Activated CD4-positive, alpha-beta T cell treated with anti-CD3 and anti-CD28 coated beads for 36 hours (primary cell): ENCODE data around the gene DDX1. TPM values are rescaled to one million over a fixed set of nuclear protein-coding genes. Genes with fewer than 3 reads are reported as not detected.

ENCODE experiments used
- ATAC-seq: fragments of 200-7000 bp; cut with Tn5 transposase; one replicate; pipeline ENCODE4 v1.10.0; 2021; ENCODE audit warnings: mild to moderate bottlenecking, moderate library complexity
- CTCF ChIA-PET: fragments of 350-600 bp; sonication (Branson Sonifier 250); formaldehyde crosslinking; loops from one replicate; lab custom pipeline; 2021; ENCODE audit warnings: antibody characterized with exemption; lab: Charles Lee
- POLR2A ChIA-PET: fragments of 350-600 bp; sonication (Branson Sonifier 250); formaldehyde crosslinking; loops from one replicate; lab custom pipeline; 2021; ENCODE audit warnings: antibody characterized with exemption, inconsistent platforms; lab: Charles Lee
- DNase-seq: peaks from one replicate; pipeline ENCODE4 v3.0.0-alpha.2; 2020
- H3K27ac Mint-ChIP-seq: one replicate; pipeline ENCODE4 v1.8.0; 2021; ENCODE audit warnings: mixed read lengths
- H3K27me3 Mint-ChIP-seq: one replicate; pipeline ENCODE4 v1.8.0; 2021; ENCODE audit warnings: mixed read lengths
- H3K36me3 Mint-ChIP-seq: one replicate; pipeline ENCODE4 v1.8.0; 2021; ENCODE audit warnings: low read depth, mixed read lengths
- H3K4me1 Mint-ChIP-seq: one replicate; pipeline ENCODE4 v1.8.0; 2021; ENCODE audit warnings: mixed read lengths
- H3K4me3 Mint-ChIP-seq: one replicate; pipeline ENCODE4 v1.8.0; 2021; ENCODE audit warnings: mild to moderate bottlenecking, moderate library complexity, mixed read lengths
- H3K9me3 Mint-ChIP-seq: one replicate; pipeline ENCODE4 v1.8.0; 2021; ENCODE audit warnings: low read depth, mixed read lengths
- intact Hi-C, 2 experiments: fragments of 100-400 bp; cut with DNase I in 1 of 2; cut with micrococcal nuclease in 1 of 2; formaldehyde crosslinking; loops; one replicate each; pipeline versions ENCODE4 v1.14.2 to v1.15.1; 2022 to 2024; cut with DNase I, micrococcal nuclease
- total RNA-seq, 2 experiments: library from RNA; stranded (reverse); gene quantifications; one replicate each; pipeline ENCODE4 v1.2.3, GENCODE V29; 2021

The DDX1 gene
- total RNA-seq, 2 experiments from 2014 or later: 87.6 to 96.2 TPM

DNA sequence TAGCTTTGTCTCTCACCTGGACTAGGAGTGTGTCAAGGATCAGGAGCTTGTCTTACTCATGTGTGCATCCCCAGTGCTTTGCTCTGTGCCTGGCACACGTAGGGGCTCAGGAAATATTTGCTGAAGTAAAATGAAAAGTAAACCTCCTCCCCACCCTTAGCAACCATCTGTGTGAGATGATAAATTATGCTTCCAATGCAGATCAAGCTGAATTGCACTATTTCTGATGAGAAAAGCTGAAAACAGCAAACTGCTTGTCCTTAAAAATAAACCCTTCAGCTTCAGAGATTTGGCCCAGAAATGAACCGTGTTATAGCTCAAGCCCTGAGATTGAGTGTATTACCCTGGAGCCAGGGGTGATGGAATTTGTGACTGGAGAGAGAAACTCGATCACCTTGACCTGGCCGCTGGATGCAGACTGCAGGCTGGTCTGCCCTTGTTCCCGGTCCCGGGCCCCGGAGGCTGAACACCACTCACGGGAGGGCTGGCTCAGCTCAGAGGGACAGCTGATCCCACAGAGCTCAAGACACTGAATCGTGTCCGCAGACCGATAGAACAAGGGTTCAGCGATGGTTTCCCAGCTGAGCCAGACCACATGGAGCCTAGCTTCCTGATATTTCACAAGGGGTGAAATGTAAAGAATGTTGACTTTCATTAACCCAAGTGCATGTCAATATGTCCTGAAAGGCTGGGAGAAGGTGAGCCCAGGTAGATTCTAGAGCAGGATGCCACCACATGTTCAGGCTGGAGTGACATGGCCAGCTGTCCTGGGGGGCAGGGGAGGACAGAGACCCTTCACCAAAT, 50.5 kb downstream of the DDX1 start:
- DNase-seq: no peak
- intact Hi-C loops: loop anchor here in 1 of 2 experiments (5.0 kb wide), 1 partner anchor 1115 kb away; no protein-coding TSS in a partner anchor
- H3K4me3 Mint-ChIP-seq: no peak overlapping the region

GRCh38 chr2:15642815-15643500, 51.3 kb downstream of the DDX1 start:
- no peak for ATAC-seq
- POLR2A ChIA-PET: no interaction called here
- intact Hi-C loops: loop anchor here in 1 of 2 experiments (5.0 kb wide), 1 partner anchor 1114 kb away; no protein-coding TSS in a partner anchor

More for the DNA sequence above, 50.5 kb downstream of the DDX1 start:
- Mint-ChIP-seq H3K36me3 (peaks cover 32% of the 10 kb centered on the region), H3K27ac (no peak overlapping the region), H3K27me3 (no peaks in the 10 kb centered on the region), H3K9me3 (peaks cover 8% of the 10 kb centered on the region), H3K4me1 (peaks cover 6% of the 10 kb centered on the region)
- ATAC-seq: no peak
- ChIA-PET CTCF (interaction anchor here (0.7 to 1.8 kb wide), 2 partner anchors 12 to 87 kb away, joined by 4 to 5 read pairs; no protein-coding TSS in a partner anchor), POLR2A (no interaction called here)

DNA sequence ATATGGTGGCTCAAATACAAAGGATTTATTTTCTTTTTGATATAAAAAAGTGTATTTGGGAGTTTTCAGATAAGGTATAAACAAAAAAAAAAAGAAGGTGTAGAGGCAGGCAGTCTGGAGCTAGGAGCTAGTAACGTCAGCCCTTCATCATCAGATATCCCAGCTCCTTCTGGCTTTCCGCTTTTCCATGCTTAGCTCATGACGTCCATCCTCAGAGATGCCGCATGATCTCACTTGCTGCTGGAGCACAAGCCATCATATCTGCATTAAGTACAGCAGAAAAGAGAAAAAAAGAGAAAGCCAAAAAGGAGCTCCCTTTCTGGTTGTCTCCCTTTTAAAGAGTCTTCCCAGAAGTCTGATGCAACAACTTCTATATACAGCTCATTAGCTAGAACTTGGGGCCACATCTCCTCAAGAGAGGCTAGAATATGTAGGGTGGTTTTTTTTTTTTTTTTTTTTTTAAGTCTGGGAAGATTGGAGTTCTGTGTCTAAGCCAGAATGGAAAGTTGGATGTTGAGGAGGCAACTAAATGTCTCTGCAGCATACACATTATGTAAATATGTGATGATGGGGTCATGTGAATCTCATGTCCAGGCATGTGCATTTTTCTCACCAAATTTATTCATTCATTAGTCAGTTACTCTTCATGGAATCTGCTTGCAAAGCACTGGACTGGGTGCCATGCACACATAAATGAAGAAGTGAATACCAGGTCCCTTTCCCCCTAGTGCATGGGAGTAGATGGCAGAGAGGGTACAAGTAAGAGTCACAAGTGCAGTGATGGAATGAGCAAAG, 52.3 kb downstream of the DDX1 start:
- POLR2A ChIA-PET: no interaction called here
- H3K4me3 Mint-ChIP-seq: no peak overlapping the region

More at GRCh38 chr2:15642815-15643500, 51.3 kb downstream of the DDX1 start:
- Mint-ChIP-seq H3K27me3 (no peaks in the 10 kb centered on the region), H3K36me3 (peaks cover 32% of the 10 kb centered on the region), H3K4me1 (peaks cover 4% of the 10 kb centered on the region), H3K4me3 (no peak overlapping the region), H3K9me3 (peaks cover 8% of the 10 kb centered on the region), H3K27ac (no peak overlapping the region)
- no peak for DNase-seq
- CTCF ChIA-PET: interaction anchor here (0.5 to 1.8 kb wide), 3 partner anchors 12 to 344 kb away, joined by 3 to 5 read pairs (median 4); no protein-coding TSS in a partner anchor

GRCh38 chr2:15645300-15645699, 53.6 kb downstream of the DDX1 start:
- Mint-ChIP-seq H3K27me3 (no peaks in the 10 kb centered on the region), H3K36me3 (peaks cover 18% of the 10 kb centered on the region), H3K4me1 (peaks cover 3% of the 10 kb centered on the region), H3K4me3 (no peak overlapping the region), H3K9me3 (peaks cover 8% of the 10 kb centered on the region), H3K27ac (no peak overlapping the region)
- intact Hi-C loops: no loop called here
- ATAC-seq (no peak), DNase-seq (no peak)
- ChIA-PET CTCF (interaction anchor here (1.5 kb wide), 1 partner anchor 11 kb away, joined by 3 read pairs; no protein-coding TSS in a partner anchor), POLR2A (no interaction called here)

More for the DNA sequence above, 52.3 kb downstream of the DDX1 start:
- Mint-ChIP-seq H3K27ac (no peak overlapping the region), H3K36me3 (peaks cover 27% of the 10 kb centered on the region), H3K9me3 (peaks cover 8% of the 10 kb centered on the region), H3K27me3 (no peaks in the 10 kb centered on the region), H3K4me1 (peaks cover 4% of the 10 kb centered on the region)
- ATAC-seq: no peak
- DNase-seq: no peak
- intact Hi-C loops: loop anchor here in 1 of 2 experiments (5.0 kb wide), 1 partner anchor 1113 kb away; no protein-coding TSS in a partner anchor
- CTCF ChIA-PET: interaction anchor here (0.5 to 1.5 kb wide), 3 partner anchors 9 to 343 kb away, joined by 3 to 4 read pairs (median 3); no protein-coding TSS in a partner anchor

DNA sequence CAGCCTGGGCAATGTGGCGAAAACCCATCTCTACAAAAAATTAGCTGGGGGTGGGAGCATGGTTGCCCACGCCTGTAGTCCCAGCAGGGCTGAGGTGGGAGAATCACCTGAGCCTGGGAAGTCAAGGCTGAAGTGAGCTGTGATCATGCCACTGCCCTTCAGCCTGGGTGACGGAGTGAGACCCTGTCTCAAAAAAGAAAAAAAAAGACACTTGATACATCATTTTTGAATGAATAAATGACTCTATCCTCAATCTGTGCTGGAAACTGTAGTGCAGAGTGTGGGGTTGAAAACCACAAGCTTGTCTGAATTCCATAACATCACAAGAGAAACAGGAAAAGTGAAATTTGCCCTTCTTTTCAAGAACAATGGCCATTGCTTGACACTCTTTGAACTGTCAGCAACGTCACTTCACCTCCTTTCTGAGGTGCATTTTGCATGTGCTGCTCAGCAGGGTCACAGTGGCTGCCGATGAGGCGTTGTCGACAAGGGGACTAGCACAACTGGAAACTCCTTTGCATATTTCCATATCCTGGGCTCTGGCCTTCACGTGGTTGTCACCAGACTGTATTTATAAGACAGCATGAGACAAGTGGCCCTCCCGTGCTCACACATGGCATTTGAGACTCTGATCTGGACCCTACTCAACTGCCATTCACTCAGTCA, 54.2 kb downstream of the DDX1 start:
- Mint-ChIP-seq H3K36me3 (peaks cover 14% of the 10 kb centered on the region), H3K9me3 (peaks cover 6% of the 10 kb centered on the region), H3K27ac (no peak overlapping the region), H3K27me3 (no peaks in the 10 kb centered on the region), H3K4me3 (no peak overlapping the region), H3K4me1 (peaks cover 2% of the 10 kb centered on the region)
- POLR2A ChIA-PET: no interaction called here
- DNase-seq (no peak), ATAC-seq (no peak)
- CTCF ChIA-PET: interaction anchor here (1.5 kb wide), 1 partner anchor 11 kb away, joined by 3 read pairs; no protein-coding TSS in a partner anchor
- intact Hi-C loops: no loop called here

GRCh38 chr2:15646661-15647060, 55.0 kb downstream of the DDX1 start:
- Mint-ChIP-seq H3K27me3 (no peaks in the 10 kb centered on the region), H3K36me3 (peaks cover 6% of the 10 kb centered on the region), H3K4me1 (peaks cover 2% of the 10 kb centered on the region), H3K4me3 (no peak overlapping the region), H3K9me3 (no peaks in the 10 kb centered on the region), H3K27ac (no peak overlapping the region)
- ATAC-seq (no peak), DNase-seq (no peak)
- ChIA-PET CTCF (no interaction called here), POLR2A (no interaction called here)
- intact Hi-C loops: no loop called here

DNA sequence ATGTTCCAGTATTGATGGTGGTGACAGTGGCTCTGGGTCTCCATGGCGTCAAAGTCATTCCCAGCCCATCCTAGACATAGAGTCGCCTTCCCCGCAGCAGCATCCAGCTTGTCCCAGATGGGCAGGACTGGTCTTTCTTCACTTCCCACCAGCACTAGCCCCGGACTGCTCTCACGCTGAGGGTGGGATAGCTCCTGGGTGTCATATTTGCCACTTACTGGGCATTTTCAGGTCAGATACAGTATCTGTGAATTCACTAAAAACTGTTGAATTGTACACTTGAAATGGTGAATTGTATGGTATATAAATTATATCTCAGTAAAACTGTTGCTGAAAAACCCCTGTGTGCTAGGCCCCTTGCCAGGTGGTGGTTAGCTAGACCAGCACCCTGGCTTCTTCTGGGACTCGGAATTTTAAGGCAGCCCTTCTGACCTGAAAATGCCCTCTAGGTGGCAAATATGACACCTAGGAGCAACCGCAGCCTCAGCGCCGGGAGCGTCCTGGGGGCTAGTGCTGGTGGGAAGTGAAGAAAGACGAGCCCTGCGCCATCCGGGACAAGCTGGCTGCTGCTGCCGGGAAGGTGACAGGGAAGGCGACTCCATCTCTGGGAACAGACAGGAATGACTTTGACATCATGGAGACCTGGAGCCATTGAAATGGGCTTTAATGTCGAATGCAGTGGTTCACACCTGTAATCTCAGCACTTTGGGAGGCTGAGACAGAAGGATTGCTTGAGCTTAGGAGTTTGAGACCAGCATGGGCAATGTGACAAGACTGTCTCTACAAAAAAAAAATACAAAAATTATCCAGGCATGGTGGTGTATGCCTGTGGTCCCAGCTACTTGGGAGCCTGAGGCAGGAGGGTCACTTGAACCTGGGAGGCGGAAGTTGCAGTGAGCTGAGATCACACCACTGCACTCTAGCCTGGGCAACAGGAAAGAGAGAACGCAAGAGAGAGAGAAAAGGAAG, 56.2 kb downstream of the DDX1 start:
- Mint-ChIP-seq H3K4me3 (no peak overlapping the region), H3K27me3 (no peaks in the 10 kb centered on the region), H3K9me3 (no peaks in the 10 kb centered on the region), H3K36me3 (peaks cover 1% of the 10 kb centered on the region), H3K27ac (no peak overlapping the region), H3K4me1 (peaks cover 2% of the 10 kb centered on the region)
- ATAC-seq: no peak
- POLR2A ChIA-PET: no interaction called here
- intact Hi-C loops: no loop called here
- CTCF ChIA-PET: interaction anchor here (0.6 kb wide), 1 partner anchor 353 kb away, joined by 3 read pairs; no protein-coding TSS in a partner anchor
- no peak for DNase-seq

GRCh38 chr2:15648593-15649525, 57.2 kb downstream of the DDX1 start:
- ChIA-PET POLR2A (no interaction called here), CTCF (interaction anchor here (0.6 kb wide), 1 partner anchor 352 kb away, joined by 3 read pairs; no protein-coding TSS in a partner anchor)
- no peak overlapping the region for H3K27ac Mint-ChIP-seq
- H3K9me3 Mint-ChIP-seq: no peaks in the 10 kb centered on the region
- intact Hi-C loops: no loop called here
- H3K4me1 Mint-ChIP-seq: peaks cover 2% of the 10 kb centered on the region
- ATAC-seq: no peak
- no peak for DNase-seq
- H3K27me3 Mint-ChIP-seq: no peaks in the 10 kb centered on the region
- no peaks in the 10 kb centered on the region for H3K36me3 Mint-ChIP-seq
- H3K4me3 Mint-ChIP-seq: no peak overlapping the region

- ChIA-PET POLR2A (no interaction called here), CTCF (interaction anchor here (0.5 kb wide), 1 partner anchor 1123 kb away, joined by 4 read pairs; no protein-coding TSS in a partner anchor)
- Mint-ChIP-seq H3K27ac (no peak overlapping the region), H3K4me3 (no peak overlapping the region), H3K9me3 (no peaks in the 10 kb centered on the region), H3K4me1 (no peaks in the 10 kb centered on the region), H3K27me3 (no peaks in the 10 kb centered on the region), H3K36me3 (no peaks in the 10 kb centered on the region)
- DNase-seq (no peak), ATAC-seq (no peak)
- intact Hi-C loops: no loop called here
These were observed 58.0 kb downstream of the DDX1 start for GRCh38 chr2:15649561-15650255.
